NCI-H146 treated with DMSO at 0.1 percent for 48 hours (cell line): ENCODE data around the gene NOP10.

ENCODE experiments used
- DNase-seq: peaks from one replicate; lab custom pipeline; 2025; ENCODE audit not compliant: unreplicated experiment; lab: John Stamatoyannopoulos, UW

The NOP10 gene

GRCh38 chr15:34332553-34333120 is 10.3 kb downstream of the NOP10 start:
- DNase-seq = no peak

DNA sequence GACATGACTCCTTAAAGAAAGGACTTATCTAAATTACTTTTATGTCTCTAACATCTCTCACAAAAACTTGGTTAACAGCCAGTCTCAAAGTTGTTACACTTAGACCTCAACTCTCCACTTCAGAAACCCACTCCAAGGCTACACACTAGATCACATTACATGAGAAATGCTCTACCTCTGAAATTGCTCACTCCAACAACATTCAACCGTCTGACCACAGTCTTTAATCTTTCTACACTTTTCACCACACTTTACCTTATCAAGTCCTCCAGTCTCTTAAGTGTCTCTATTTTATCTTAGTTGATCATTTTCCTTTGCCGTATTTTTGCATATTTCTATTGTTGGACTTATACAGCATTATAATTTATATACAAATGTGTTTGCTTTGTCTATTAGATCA is 11.1 kb downstream of the NOP10 start:
- no peak for DNase-seq

DNA sequence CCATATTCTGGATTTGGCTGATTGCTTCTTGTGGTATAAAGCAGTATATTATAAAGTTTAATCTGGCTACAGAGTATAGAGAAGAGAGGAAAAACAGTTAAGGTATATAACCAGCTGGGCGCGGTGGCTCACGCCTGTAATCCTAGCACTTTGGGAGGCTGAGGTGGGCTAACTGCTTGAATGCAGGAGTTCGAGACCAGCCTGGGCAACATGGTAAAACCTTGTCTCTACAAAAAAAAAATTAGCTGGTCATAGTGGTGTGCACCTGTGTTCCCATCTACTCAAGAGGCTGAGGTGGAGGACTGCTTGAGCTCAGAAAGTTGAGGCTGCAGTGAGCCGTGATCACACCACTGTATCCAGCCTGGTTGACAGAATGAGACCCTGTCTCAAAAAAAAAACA is 12.7 kb downstream of the NOP10 start:
- no peak for DNase-seq

DNA sequence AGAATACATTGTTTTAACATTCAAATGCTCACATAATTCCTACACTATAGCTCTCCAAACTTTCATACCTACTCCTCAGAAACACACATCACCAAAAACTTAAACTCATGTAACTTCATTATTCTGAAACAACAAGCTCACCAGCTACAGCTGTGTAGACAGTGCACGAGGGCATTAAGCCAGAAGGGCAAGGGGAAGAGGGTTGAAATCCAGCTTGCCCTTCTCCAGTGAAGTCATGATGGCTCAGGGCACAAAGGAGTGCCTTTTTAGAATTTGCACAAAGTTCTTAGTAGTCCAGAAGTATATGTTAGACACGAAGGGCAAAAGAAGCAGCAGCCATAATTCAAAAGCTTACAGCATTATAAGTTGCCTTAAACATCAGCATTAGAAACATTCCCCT is 13.9 kb downstream of the NOP10 start:
- DNase-seq = no peak

DNA sequence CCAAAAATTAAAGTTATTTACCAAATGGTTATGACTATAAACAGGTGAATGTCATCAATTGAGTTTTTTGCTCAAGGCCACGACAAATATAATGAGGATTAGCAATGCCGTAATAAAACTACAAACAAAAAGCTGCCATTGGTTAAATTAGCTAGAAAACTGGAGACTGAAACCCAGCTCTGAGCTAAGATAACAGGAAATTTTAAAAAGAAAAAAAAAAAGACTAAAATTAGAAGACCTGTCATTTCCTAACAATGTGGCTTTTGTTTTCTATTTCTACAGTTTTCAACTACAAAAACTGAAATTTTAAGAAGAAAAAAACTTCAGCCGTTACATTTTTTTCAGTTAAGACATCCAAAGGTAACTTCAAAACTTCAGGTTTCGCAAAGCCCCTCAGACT is 15.0 kb downstream of the NOP10 start:
- DNase-seq = no peak

DNA sequence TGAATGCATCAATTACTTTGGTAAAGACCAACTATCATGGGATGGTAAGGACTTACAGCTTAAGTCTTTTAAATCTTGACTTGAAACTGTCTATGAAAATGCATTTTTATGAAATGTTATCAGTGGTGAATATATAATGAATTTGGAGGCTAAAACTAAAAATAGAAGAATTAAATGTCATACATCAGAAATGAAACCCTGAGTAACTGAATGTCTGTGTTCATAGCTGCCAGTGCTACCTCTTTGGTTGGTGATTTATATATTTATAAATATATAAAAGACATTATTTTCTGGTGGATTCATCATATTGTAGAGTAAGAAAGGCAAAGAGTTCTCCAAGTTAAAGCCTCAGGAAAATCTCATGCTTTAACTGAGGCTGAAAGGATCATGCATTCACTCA is 17.6 kb downstream of the NOP10 start:
- no peak for DNase-seq

DNA sequence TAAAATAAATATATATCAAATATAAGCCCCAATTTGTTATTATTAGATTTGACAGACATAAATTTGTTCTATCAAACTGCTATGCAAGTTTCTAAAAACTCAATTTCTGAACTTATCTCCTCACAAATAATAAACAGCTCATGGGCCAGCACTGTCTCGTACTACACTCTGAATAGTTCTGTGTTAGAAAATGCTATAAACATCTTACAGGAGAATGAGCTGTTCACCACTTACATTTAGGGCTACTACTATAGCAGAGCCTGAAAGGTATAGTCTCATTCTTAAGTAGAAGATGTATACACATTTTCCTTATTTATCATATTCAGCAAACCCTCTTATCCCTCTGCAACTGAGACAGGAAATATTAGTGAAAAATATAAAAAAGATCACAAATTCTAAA is 18.0 kb downstream of the NOP10 start:
- DNase-seq = no peak

GRCh38 chr15:34323217-34323616 is 19.7 kb downstream of the NOP10 start:
- no peak for DNase-seq

DNA sequence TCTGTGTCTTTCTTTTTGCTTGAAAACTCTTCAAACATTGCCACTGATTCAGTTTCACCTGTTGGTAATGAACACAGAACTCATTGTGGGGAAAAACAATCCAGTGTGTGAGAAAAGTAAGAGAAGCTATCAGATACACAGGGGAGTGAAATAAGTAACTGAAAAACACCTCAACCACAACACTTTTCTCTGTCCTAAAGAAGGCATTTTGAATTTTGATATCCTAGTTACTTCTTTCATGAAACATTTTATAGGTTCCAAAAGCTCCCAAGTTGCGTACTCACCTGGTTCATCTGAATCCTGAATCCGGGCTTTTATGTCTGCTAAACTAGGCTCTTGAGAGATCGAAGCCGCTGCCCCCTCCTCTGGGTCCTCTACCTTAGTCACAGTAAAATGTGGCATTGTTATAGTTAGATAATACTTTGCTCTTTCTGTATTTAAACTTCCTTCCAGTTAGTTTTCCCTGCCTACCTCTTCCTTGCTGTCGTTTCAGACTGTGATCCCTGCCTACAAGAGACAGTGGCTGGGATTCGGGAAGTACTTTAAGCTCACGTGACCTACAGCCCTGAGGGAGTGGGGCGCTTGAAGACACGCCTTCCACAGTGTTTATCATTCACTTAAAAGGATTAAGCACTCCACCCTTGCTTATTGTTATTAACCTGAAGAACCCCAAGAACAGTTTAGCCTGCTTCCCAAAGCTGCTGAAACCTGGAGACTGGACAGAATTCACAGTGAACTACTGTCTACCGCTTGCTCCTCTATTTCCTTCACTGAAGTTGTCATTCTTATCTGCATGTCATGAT is 24.5 kb downstream of the NOP10 start:
- DNase-seq = peak; percentile 20

GRCh38 chr15:34314491-34315490 is 28.1 kb downstream of the NOP10 start:
- DNase-seq = no peak

- no peak for DNase-seq
These were observed 31.4 kb downstream of the NOP10 start for GRCh38 chr15:34311563-34311962.

DNA sequence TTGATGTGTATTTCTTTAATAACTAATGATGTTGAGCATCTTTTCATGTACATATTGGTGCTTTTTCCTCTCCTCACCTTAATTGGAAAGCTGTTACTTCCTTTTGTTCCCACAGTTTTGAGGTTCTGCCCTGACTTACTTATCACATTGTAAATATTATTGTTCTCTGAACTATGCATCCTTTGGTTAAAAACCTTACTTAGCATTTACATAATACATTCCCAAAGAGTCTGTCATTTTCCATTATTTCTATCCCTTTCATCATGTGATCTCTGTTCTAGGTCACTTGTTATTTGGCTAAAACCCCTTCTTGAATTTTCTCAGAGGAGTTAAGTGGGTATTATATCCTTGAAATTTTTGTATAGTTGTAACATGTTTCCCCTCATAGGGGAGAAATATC is 38.3 kb downstream of the NOP10 start:
- no peak for DNase-seq

GRCh38 chr15:34301058-34301457 is 41.9 kb downstream of the NOP10 start:
- DNase-seq = no peak

- DNase-seq = no peak
These were observed 45.9 kb downstream of the NOP10 start for GRCh38 chr15:34297059-34297458.

DNA sequence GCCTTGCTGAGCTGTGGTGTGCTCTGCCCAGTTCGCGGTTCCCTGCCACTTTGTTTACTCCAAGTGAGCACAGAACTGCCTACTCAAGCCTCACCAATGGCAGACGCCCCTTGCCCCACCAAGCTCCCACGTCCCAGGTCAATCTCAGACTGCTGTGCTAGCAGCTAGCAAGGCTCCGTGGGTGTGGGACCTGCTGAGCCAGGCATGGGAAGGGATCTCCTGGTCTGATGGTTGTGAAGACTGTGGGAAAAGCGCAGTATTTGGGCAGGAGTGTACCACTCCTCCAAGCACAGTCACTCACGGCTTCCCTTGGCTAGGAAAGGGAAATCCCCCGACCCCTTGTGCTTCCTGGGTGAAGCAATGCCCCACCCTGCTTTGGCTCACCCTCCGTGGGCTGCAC is 50.3 kb downstream of the NOP10 start:
- no peak for DNase-seq
